ENCODE results near the gene ABHD3.

DNA sequence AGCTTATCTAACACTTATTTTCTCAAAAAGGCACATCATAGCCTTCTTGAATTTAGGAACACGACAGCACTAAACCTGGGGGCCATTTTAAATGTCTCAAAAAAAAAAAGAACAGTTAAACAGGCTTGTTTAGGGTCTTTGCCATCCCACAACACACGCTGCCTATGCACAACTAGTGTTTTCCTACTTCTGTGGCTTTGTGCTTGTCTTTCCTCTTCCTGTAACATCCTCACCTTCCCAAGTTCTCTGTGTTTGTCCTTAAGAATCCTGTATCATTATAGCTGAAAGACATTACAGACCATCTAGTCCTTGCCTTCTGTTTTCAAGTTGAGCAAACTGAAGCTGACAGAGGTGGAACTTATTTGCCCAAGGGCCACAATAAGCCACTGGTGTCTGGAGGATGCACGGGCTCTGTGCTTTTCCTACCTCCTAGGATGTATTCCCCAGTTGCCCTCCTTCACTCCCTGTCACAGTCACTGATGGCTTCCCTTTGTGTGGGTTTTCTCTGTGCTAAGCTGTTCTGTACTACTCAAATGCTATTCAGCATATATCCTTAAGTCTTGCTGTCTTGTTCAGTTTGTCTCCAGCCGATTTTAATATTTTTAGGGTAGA lies 69.9 kb downstream of the ABHD3 start:
- TF ChIP-seq, protein P1, sequence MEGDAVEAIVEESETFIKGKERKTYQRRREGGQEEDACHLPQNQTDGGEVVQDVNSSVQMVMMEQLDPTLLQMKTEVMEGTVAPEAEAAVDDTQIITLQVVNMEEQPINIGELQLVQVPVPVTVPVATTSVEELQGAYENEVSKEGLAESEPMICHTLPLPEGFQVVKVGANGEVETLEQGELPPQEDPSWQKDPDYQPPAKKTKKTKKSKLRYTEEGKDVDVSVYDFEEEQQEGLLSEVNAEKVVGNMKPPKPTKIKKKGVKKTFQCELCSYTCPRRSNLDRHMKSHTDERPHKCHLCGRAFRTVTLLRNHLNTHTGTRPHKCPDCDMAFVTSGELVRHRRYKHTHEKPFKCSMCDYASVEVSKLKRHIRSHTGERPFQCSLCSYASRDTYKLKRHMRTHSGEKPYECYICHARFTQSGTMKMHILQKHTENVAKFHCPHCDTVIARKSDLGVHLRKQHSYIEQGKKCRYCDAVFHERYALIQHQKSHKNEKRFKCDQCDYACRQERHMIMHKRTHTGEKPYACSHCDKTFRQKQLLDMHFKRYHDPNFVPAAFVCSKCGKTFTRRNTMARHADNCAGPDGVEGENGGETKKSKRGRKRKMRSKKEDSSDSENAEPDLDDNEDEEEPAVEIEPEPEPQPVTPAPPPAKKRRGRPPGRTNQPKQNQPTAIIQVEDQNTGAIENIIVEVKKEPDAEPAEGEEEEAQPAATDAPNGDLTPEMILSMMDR (IDR thresholded peaks at IDR 0.05), result no peak
- TF ChIP-seq POLR2AphosphoS5 (IDR thresholded peaks at IDR 0.05), result no peak
